Measurements from ENCODE around the gene FGF5. TPM values are rescaled to one million over a fixed set of nuclear protein-coding genes. Genes with fewer than 3 reads are reported as not detected.

The FGF5 gene
- total and polyA plus RNA-seq, 10 of the 15 experiments (the other 5 are each of a cell fraction or from before 2014, with no cell fraction given) = 0.87 to 7.4 (median 1.6) TPM

DNA sequence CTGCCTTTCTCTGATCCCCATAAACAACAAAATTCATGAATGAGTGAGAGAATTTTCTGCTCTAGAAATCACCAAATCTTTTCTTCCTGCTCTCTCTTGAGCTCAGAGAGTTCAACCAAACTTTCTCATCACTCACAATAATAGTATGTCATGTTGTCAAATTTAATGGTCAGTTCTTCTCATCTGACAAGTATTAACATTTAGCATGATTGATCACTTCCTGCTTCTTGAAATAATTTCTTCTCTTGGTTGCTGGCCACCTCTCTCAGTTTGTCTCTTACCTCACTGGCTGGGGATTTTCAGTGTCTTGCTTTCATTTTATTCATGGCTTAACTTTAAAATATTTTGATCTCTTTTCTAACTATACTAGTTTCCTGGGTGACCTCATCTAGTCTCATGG is 25.5 kb upstream of the FGF5 start (continued):
- TF ChIP-seq MXI1 (IDR thresholded peaks at IDR 0.05; ENCODE audit: low read depth, low read length) = no peak
- no peak for TF ChIP-seq SMARCA5 (IDR thresholded peaks at IDR 0.05)
- TF ChIP-seq SREBF2 (IDR thresholded peaks at IDR 0.05; ENCODE audit: low read length) = no peak
- no peak for TF ChIP-seq TBL1XR1 (IDR thresholded peaks at IDR 0.05; ENCODE audit: low read depth, low read length)
- TF ChIP-seq E2F8 (IDR thresholded peaks at IDR 0.05; ENCODE audit: low read depth, partially characterized antibody) = no peak
- no peak for TF ChIP-seq RAD51 (IDR thresholded peaks at IDR 0.05)
- TF ChIP-seq, protein P1, sequence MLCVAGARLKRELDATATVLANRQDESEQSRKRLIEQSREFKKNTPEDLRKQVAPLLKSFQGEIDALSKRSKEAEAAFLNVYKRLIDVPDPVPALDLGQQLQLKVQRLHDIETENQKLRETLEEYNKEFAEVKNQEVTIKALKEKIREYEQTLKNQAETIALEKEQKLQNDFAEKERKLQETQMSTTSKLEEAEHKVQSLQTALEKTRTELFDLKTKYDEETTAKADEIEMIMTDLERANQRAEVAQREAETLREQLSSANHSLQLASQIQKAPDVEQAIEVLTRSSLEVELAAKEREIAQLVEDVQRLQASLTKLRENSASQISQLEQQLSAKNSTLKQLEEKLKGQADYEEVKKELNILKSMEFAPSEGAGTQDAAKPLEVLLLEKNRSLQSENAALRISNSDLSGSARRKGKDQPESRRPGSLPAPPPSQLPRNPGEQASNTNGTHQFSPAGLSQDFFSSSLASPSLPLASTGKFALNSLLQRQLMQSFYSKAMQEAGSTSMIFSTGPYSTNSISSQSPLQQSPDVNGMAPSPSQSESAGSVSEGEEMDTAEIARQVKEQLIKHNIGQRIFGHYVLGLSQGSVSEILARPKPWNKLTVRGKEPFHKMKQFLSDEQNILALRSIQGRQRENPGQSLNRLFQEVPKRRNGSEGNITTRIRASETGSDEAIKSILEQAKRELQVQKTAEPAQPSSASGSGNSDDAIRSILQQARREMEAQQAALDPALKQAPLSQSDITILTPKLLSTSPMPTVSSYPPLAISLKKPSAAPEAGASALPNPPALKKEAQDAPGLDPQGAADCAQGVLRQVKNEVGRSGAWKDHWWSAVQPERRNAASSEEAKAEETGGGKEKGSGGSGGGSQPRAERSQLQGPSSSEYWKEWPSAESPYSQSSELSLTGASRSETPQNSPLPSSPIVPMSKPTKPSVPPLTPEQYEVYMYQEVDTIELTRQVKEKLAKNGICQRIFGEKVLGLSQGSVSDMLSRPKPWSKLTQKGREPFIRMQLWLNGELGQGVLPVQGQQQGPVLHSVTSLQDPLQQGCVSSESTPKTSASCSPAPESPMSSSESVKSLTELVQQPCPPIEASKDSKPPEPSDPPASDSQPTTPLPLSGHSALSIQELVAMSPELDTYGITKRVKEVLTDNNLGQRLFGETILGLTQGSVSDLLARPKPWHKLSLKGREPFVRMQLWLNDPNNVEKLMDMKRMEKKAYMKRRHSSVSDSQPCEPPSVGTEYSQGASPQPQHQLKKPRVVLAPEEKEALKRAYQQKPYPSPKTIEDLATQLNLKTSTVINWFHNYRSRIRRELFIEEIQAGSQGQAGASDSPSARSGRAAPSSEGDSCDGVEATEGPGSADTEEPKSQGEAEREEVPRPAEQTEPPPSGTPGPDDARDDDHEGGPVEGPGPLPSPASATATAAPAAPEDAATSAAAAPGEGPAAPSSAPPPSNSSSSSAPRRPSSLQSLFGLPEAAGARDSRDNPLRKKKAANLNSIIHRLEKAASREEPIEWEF (IDR thresholded peaks at IDR 0.05; ENCODE audit: insufficient replicate concordance, low read depth, low read length) = no peak
- TF ChIP-seq PAX8 (IDR thresholded peaks at IDR 0.05) = no peak
- TF ChIP-seq, protein P2, sequence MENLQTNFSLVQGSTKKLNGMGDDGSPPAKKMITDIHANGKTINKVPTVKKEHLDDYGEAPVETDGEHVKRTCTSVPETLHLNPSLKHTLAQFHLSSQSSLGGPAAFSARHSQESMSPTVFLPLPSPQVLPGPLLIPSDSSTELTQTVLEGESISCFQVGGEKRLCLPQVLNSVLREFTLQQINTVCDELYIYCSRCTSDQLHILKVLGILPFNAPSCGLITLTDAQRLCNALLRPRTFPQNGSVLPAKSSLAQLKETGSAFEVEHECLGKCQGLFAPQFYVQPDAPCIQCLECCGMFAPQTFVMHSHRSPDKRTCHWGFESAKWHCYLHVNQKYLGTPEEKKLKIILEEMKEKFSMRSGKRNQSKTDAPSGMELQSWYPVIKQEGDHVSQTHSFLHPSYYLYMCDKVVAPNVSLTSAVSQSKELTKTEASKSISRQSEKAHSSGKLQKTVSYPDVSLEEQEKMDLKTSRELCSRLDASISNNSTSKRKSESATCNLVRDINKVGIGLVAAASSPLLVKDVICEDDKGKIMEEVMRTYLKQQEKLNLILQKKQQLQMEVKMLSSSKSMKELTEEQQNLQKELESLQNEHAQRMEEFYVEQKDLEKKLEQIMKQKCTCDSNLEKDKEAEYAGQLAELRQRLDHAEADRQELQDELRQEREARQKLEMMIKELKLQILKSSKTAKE (IDR thresholded peaks at IDR 0.05; ENCODE audit: low read depth, poor library complexity, severe bottlenecking) = peak; percentile 23
- TF ChIP-seq POLR2AphosphoS5 (IDR thresholded peaks at IDR 0.05; ENCODE audit: low read length) = no peak
- no peak for TF ChIP-seq MYB (IDR thresholded peaks at IDR 0.05; ENCODE audit: borderline replicate concordance, low read depth, low read length)
- no peak for TF ChIP-seq EED (IDR thresholded peaks at IDR 0.05; ENCODE audit: low read depth)
- 0 out of 2 replicates have a peak, but pooled peaks have one; percentile 12 for TF ChIP-seq MEF2A (IDR thresholded peaks at IDR 0.05; ENCODE audit: insufficient read depth, low read depth, low read length)
- no peak for TF ChIP-seq NR2C1 (IDR thresholded peaks at IDR 0.05)
- TF ChIP-seq SIX5 (IDR thresholded peaks at IDR 0.05; ENCODE audit: low read depth, low read length, severe bottlenecking) = no peak
- 0 out of 2 replicates have a peak, but pooled peaks have one; percentile 43 for TF ChIP-seq CHD2 (IDR thresholded peaks at IDR 0.05; ENCODE audit: borderline replicate concordance, low read depth, low read length)
- no peak for TF ChIP-seq WRNIP1 (IDR thresholded peaks at IDR 0.05; ENCODE audit: borderline replicate concordance, low read depth, low read length)
- no peak for TF ChIP-seq IRF4 (IDR thresholded peaks at IDR 0.05; ENCODE audit: low read depth, low read length)
- TF ChIP-seq MYC (IDR thresholded peaks at IDR 0.05; ENCODE audit: insufficient read depth, insufficient read length, insufficient replicate concordance, low read length, severe bottlenecking) = no peak
- no peak for TF ChIP-seq BHLHE40 (IDR thresholded peaks at IDR 0.05; ENCODE audit: borderline replicate concordance in 1 of 2, low read depth in 2 of 2, low read length in 1 of 2)
- TF ChIP-seq HDAC6 (IDR thresholded peaks at IDR 0.05; ENCODE audit: unreplicated experiment) = no peak
